H54 (cell line): ENCODE measurements around the gene WAC.
"Not testable (repeated sequence)": the region's sequence is repeated elsewhere in the genome, so short reads cannot be mapped to it uniquely, and the experiment has no call there.

ENCODE experiments used
- DNase-seq: peaks from one replicate; pipeline ENCODE4 v3.0.0; 2011; ENCODE audit warnings: low spot score, mixed read lengths; ENCODE audit not compliant: insufficient read length
- FAIRE-seq: peaks from 3 replicates; lab custom pipeline; 2011; peaks lifted over from hg19 to GRCh38; lab: Jason Lieb, UNC
- POLR2A ChIP-seq: IDR thresholded peaks from 2 replicates; pipeline ENCODE4 v1.6.1; 2011; ENCODE audit warnings: low read depth, mild to moderate bottlenecking, low read length

Gene WAC

GRCh38 chr10:28587270-28587969 is 54.5 kb downstream of the WAC start:
- TF ChIP-seq POLR2A, result no peak
- no peak for FAIRE-seq

GRCh38 chr10:28587970-28588290 is 55.0 kb downstream of the WAC start:
- DNase-seq, result no peak
- no peak for TF ChIP-seq POLR2A
- peak; percentile 66 for FAIRE-seq

More at GRCh38 chr10:28587270-28587969, 54.5 kb downstream of the WAC start:
- DNase-seq, result no peak

GRCh38 chr10:28592953-28593352 is 60.0 kb downstream of the WAC start:
- DNase-seq (peak; percentile 32), FAIRE-seq (peak; percentile 89)
- no peak for TF ChIP-seq POLR2A

- DNase-seq (no peak), FAIRE-seq (no peak)
- TF ChIP-seq POLR2A, result no peak
Measured at GRCh38 chr10:28593811-28594210, 60.9 kb downstream of the WAC start.

GRCh38 chr10:28594406-28594805 is 61.5 kb downstream of the WAC start:
- no peak for DNase-seq
- FAIRE-seq, result no peak
- TF ChIP-seq POLR2A, result no peak

- FAIRE-seq (peak; percentile 52), DNase-seq (no peak)
- no peak for TF ChIP-seq POLR2A
Measured at GRCh38 chr10:28595613-28596012, 62.7 kb downstream of the WAC start.

- no peak for TF ChIP-seq POLR2A
- peak; percentile 78 for FAIRE-seq
- no peak for DNase-seq
Measured at GRCh38 chr10:28600056-28600455, 67.1 kb downstream of the WAC start.

GRCh38 chr10:28601012-28601411 is 68.1 kb downstream of the WAC start:
- DNase-seq (no peak), FAIRE-seq (no peak)
- TF ChIP-seq POLR2A, result no peak

- DNase-seq, result no peak
- no peak for TF ChIP-seq POLR2A
- FAIRE-seq, result no peak
Measured at GRCh38 chr10:28604567-28605536, 71.9 kb downstream of the WAC start.

- no peak for DNase-seq
- no peak for TF ChIP-seq POLR2A
- FAIRE-seq, result no peak
Measured at GRCh38 chr10:28606568-28606967, 73.7 kb downstream of the WAC start.

GRCh38 chr10:28609636-28610035 is 76.7 kb downstream of the WAC start:
- not testable (repeated sequence) for FAIRE-seq, DNase-seq

GRCh38 chr10:28612877-28613276 is 80.0 kb downstream of the WAC start:
- no peak for TF ChIP-seq POLR2A

GRCh38 chr10:28616514-28616913 is 83.6 kb downstream of the WAC start:
- DNase-seq, result no peak
- no peak for FAIRE-seq
- TF ChIP-seq POLR2A, result no peak

More at GRCh38 chr10:28612877-28613276, 80.0 kb downstream of the WAC start:
- FAIRE-seq (no peak), DNase-seq (no peak)

GRCh38 chr10:28619455-28619854 is 86.5 kb downstream of the WAC start:
- no peak for TF ChIP-seq POLR2A
- FAIRE-seq (no peak), DNase-seq (no peak)

GRCh38 chr10:28620251-28620650 is 87.3 kb downstream of the WAC start:
- no peak for TF ChIP-seq POLR2A
- FAIRE-seq (no peak), DNase-seq (no peak)
